Measurements from ENCODE around the gene FOSL1. TPM values are rescaled to one million over a fixed set of nuclear protein-coding genes. Genes with fewer than 3 reads are reported as not detected.
A peak's percentile ranks its signal among the peaks of the same experiment; 100 is the strongest.

FOSL1 gene
- total RNA-seq, 1 donor from 2014 or later, result 2.2 TPM

GRCh38 chr11:65880027-65880426 is 20.2 kb downstream of the FOSL1 start:
- intact Hi-C loops (cut with DNase I), result loop anchor here (10.0 kb wide), 1 partner anchor 105 kb away; no protein-coding TSS in a partner anchor
- peak overlapping the region; percentile 36 for H3K27ac ChIP-seq
- H3K27me3 ChIP-seq (ENCODE audit: low read depth), result no peaks in the 10 kb centered on the region
- ATAC-seq, result no peak
- TF ChIP-seq CTCF (IDR thresholded peaks at IDR 0.05), result no peak
- no peaks in the 10 kb centered on the region for H3K9me3 ChIP-seq
- H3K36me3 ChIP-seq, result peaks cover 27% of the 10 kb centered on the region
- no peak for DNase-seq
- H3K4me1 ChIP-seq, result peaks cover 7% of the 10 kb centered on the region
- H3K4me3 ChIP-seq, result peak overlapping the region; percentile 24

GRCh38 chr11:65879617-65880016 is 20.6 kb downstream of the FOSL1 start, which contains the start of gene CTSW:
Gene CTSW (plus strand): TSS chr11:65879837. CDS start chr11:65879855, 18 bp downstream.
- no peak for TF ChIP-seq CTCF (IDR thresholded peaks at IDR 0.05)
- peak within 1 kb of the TSS; percentile 24 for H3K4me3 ChIP-seq
- intact Hi-C loops (cut with DNase I), result loop anchor here (10.0 kb wide), 1 partner anchor 105 kb away; no protein-coding TSS in a partner anchor

GRCh38 chr11:65873318-65874156 is 26.7 kb downstream of the FOSL1 start:
- TF ChIP-seq CTCF (IDR thresholded peaks at IDR 0.05), result no peak
- peak overlapping the region; percentile 87 for H3K27ac ChIP-seq
- peak; percentile 97 for ATAC-seq
- H3K9me3 ChIP-seq, result no peaks in the 10 kb centered on the region
- peaks cover 26% of the 10 kb centered on the region for H3K4me1 ChIP-seq
- peaks cover 9% of the 10 kb centered on the region for H3K36me3 ChIP-seq
- intact Hi-C loops (cut with DNase I), result no loop called here
- peak; percentile 96 for DNase-seq
- peak overlapping the region; percentile 62 for H3K4me3 ChIP-seq
- no peaks in the 10 kb centered on the region for H3K27me3 ChIP-seq (ENCODE audit: low read depth)

More at GRCh38 chr11:65879617-65880016, 20.6 kb downstream of the FOSL1 start, which contains the start of gene CTSW:
- H3K36me3 ChIP-seq, result peaks cover 26% of the 10 kb centered on the region
- peak; percentile 39 to 47 for ATAC-seq
- no peaks in the 10 kb centered on the region for H3K9me3 ChIP-seq
- H3K4me1 ChIP-seq, result peaks cover 3% of the 10 kb centered on the region
- peak; percentile 62 for DNase-seq
- peak within 1 kb of the TSS; percentile 36 for H3K27ac ChIP-seq
- H3K27me3 ChIP-seq (ENCODE audit: low read depth), result no peaks in the 10 kb centered on the region

GRCh38 chr11:65872586-65873317 is 27.4 kb downstream of the FOSL1 start, which contains the start of gene EFEMP2:
Gene EFEMP2 (minus strand): TSS chr11:65872800. CDS start chr11:65872354, 446 bp downstream.
- H3K9me3 ChIP-seq, result no peaks in the 10 kb centered on the region
- no peak for TF ChIP-seq CTCF (IDR thresholded peaks at IDR 0.05)
- intact Hi-C loops (cut with DNase I), result no loop called here
- peaks cover 17% of the 10 kb centered on the region for H3K36me3 ChIP-seq
- H3K4me1 ChIP-seq, result peaks cover 26% of the 10 kb centered on the region
- H3K27me3 ChIP-seq (ENCODE audit: low read depth), result no peaks in the 10 kb centered on the region
- DNase-seq (peak; percentile 64), ATAC-seq (peak; percentile 40 to 54)
- peak within 1 kb of the TSS; percentile 87 for H3K27ac ChIP-seq
- peak within 1 kb of the TSS; percentile 62 for H3K4me3 ChIP-seq

- Histone ChIP-seq H3K27ac (peak overlapping the region; percentile 87), H3K4me3 (peak overlapping the region; percentile 62), H3K36me3 (peaks cover 24% of the 10 kb centered on the region), H3K9me3 (no peaks in the 10 kb centered on the region), H3K27me3 (ENCODE audit: low read depth) (no peaks in the 10 kb centered on the region), H3K4me1 (peaks cover 26% of the 10 kb centered on the region)
- intact Hi-C loops (cut with DNase I), result no loop called here
- ATAC-seq, result peak; percentile 1 to 23
- no peak for TF ChIP-seq CTCF (IDR thresholded peaks at IDR 0.05)
- peak; percentile 57 for DNase-seq
Measured at GRCh38 chr11:65871811-65872548, 28.2 kb downstream of the FOSL1 start.

Data from lower lobe of right lung (tissue), 2 donors.